Measurements from ENCODE around the gene HID1.
"Not testable (repeated sequence)": the region's sequence is repeated elsewhere in the genome, so short reads cannot be mapped to it uniquely, and the experiment has no call there.

Gene HID1, protein sequence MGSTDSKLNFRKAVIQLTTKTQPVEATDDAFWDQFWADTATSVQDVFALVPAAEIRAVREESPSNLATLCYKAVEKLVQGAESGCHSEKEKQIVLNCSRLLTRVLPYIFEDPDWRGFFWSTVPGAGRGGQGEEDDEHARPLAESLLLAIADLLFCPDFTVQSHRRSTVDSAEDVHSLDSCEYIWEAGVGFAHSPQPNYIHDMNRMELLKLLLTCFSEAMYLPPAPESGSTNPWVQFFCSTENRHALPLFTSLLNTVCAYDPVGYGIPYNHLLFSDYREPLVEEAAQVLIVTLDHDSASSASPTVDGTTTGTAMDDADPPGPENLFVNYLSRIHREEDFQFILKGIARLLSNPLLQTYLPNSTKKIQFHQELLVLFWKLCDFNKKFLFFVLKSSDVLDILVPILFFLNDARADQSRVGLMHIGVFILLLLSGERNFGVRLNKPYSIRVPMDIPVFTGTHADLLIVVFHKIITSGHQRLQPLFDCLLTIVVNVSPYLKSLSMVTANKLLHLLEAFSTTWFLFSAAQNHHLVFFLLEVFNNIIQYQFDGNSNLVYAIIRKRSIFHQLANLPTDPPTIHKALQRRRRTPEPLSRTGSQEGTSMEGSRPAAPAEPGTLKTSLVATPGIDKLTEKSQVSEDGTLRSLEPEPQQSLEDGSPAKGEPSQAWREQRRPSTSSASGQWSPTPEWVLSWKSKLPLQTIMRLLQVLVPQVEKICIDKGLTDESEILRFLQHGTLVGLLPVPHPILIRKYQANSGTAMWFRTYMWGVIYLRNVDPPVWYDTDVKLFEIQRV

DNA sequence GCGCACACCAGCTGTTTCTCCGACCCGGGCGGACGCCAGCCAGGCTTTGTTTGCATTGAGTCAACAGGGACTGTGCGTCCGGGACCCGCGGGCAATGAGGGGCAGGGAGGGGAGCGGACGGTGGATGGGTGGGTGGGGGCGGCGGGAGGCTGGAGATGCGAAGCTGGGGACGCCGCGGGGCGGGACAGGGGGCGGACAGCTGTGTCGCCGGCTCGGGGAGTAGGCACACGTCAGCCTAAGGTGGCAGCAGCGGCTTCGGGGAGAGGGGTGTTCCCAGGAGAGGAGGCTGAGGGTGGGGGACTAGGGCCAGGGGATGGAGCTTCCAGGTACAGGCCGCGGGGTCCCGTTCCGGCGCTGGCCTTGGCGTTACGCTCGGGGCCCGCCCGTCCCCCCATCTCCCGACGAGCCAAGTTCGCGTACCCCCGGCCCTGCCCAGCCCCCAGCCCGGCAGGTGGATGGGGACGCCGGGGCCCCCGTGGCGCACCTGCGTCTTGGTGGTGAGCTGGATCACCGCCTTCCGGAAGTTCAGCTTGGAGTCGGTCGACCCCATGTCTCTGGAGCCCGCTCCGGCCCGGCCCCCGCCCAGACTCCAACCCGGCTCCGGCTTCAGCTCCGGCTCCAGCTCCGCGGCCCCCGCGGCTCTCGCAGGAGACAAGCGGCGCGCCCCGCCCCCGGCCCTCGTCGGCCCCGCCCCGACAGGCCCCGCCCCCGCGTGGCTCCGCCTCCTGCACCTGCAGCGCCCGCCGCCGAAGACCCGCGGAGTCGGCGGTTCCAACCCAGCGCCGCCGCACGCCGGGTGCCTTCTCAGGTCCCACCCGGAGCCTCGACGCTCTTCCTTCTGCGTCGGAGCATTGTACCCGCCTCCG, at the start of gene HID1:
TSS of gene HID1 (minus strand) at position 653 of the 866 bp plus-strand sequence. CDS start at position 550, 103 bp downstream.
- DNase-seq (ENCODE audit: low read depth): no peak

DNA sequence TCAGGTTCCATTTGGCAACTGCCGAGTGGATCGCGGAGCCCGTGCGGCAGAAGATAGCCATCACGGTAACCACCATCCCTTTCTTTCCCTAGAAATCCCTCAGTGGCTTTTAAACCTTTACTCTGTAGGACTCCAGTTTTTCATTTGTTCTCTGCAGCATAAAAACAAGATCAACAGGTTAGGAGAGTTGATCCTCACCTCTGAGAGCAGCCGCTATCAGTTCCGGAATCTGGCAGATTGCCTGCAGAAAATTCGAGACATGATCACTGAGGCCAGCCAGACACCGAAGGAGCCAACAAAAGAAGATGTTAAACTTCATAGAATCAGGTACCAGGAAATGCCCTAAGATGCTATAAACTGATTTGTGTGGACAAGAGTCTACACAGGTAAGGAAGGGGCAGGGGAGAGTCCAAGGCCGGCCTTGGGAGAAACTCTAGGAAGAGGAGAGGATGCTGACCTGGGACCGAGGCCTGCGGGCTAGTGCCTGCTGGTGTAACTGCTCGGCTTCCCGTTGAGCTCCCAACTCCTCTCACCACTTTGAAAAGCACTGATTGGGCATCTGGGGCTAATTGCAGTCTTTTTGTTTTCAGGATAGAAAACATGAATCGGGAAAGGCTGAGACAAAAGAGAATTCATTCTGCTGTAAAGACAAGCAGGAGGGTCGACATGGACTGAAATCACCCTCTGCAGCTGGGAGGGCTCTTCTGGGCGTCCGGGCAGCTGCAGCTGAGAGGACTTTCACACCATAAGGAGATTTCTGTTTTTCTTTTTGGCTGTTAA, 48.0 kb upstream of the HID1 start:
- no peak for DNase-seq (ENCODE audit: low read depth)

DNA sequence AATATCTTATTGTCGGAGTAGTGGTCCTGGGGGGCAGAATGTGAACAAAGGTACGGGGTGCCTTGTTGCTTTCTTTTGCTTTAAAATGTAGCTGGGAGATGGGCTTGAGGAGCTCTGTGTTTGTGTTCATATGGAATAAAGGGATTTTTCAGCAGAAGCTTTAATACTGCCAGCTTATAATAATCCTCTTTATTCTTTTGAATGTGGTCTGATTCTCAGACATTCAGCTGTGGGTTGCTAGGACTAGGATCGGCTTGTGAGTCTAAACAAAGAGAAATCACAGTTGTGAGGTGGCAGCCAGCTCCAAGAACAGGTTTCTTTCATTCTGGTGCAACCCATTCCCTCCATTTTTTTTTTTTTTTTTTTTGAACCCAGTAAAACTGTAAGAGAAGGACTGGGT, 47.2 kb upstream of the HID1 start:
- DNase-seq (ENCODE audit: low read depth): no peak

DNA sequence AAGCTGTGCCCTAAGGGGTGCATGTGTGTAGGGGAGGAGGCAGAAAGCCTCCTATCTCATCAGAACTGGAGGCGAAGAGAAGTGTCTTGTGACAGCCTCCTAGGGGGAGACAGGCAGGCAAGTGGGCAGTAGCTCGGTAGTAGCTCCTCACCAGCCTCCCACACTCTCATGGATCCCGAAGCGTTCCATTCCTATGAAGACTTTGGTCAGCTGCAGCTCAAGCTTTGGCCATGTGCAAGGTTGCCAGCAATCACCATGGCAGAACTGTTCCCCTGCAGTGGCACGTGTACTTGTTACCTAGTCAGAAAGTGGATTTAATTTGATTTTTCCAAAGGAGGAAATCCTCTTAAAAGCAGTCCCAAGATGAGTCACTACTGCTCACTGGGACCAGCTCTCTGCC, 46.6 kb upstream of the HID1 start:
- no peak for DNase-seq (ENCODE audit: low read depth)

DNA sequence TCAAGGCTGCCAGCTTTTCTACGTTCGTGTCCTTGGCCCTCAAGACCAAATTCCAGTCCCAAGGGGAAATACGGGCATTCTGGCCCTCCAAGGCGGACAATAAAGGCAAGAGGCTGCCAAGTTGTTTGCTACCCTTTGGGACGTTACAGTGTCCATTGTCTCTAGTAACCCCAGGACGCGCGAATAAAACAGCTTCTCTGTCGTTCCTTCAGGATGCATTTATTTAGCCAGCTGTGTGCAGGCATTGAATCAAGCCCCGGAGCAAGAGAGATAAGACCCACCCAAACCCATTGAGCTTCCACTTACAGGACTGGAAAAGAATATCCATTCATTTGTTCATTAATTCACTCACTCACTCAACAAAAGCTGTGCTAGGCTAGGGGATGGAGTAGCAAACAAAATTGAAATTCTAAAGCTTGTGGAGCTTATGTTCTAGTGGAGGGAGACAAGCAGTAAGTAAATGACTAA, 40.6 kb upstream of the HID1 start:
- no peak for DNase-seq (ENCODE audit: low read depth)

DNA sequence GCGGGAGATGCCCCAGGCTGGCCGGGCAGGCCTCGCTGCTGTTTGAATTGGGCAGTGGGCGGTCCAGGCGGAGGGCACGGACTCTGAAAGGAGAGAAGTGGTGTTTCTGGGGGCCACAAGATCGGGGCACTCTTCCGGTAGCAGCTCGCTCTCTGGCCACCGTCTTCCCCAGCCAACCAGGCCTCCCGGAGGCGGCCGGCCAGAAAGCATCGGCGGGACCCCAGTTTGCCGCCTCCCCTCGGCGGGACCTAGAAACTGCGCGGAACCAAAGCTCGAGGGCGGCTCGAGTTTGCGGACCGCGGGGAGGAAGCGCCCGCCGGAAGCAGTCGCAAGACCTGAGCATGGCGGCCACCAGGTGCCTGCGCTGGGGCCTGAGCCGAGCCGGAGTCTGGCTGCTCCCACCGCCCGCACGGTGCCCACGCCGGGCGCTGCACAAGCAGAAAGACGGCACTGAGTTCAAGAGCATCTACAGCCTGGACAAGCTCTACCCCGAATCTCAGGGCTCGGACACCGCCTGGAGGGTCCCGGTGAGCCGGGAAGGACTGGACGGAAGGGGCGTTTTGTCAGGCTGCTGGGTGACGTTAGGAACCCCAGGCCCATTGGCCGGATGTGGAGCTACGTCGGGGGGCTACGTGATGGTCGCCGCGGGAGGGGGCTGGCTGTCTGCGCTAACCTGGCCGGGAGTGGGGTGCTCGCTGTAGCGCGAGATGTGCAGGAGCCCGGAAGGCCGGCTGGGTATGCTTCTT, 40.0 kb upstream of the HID1 start, which contains the start of gene MRPL58:
TSS of gene MRPL58 (plus strand) at position 325 of the 746 bp plus-strand sequence. CDS start at position 342, 17 bp downstream.
- DNase-seq (ENCODE audit: low read depth): peak; percentile 79

DNA sequence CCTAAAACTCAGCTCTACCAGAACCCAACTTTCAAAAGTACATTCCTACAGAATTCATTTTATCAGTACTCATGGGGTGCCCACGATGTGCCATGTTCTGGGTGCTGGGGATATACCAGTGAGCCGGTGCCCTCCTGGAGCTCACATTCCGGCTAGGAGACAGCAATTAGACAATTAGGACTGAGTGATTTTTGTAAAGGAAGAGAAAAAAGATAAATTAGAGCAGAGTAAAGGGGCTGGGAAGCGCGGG, 39.5 kb upstream of the HID1 start:
- no peak for DNase-seq (ENCODE audit: low read depth)

DNA sequence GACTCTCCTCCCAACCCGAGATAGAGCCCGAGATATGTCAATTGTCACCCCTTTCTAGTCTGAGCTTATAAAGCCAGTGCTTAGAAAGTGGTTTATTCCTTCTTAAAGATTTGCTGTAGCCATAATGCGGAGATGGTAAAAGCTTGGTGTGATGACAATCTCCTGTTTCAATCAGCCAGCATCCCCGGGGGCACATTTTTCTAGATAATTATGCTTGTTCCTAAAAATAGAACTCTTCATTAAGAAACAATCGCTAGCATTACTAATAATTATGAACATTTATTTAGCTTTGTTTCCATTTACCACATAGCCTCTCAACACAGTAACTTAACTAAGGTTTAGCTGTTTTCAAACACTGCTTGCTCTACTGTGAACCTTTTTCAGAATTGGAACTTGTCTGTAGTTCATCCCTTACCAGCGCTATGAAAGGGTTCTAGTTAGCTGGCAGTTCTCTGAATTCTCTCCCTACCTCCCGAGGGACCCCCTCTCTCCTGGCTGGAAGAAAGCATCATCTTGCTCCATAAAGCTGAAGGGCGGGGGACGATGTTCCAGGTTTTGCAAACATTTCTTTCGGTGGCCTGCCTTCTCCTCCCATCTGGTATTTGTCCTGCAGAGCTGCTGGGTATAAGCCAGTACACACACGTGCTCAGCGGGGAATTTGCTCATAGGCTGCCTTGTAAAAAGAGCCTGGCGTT, 39.0 kb upstream of the HID1 start:
- peak; percentile 83 for DNase-seq (ENCODE audit: low read depth)

DNA sequence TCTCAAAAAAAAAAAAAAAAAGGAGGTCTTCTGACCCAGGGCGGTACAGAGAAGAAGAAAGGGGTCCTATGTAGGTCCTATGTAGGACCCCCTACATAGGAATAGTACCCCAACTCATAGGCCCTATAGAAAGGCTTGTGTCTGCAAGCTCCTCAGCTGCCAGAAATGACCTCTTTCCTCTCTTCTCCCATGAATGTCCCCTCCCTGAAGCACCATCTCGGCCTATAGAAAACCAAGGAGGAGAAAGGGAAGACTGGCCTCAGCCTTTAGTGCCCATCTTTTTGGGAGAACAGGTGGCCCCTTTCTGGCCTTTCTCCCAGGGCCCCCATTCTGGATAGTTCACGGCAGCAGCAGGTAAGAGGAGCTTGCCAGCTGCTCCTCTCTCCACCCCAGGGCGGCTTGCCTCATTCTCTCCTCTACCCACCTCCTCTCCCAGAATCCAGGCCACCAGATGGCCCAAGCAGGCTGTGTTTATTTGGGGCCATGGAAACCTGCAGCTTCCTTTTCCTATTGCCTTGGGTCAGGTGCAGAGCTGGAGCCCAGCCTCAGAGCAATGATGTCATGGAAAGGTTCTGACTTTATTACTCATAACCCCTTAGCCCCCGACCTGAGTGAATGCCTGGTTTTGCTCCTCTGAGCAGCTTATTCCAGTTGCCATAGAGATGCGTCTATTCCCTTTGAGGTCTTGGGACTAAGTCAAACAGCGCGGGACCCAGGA, 38.3 kb upstream of the HID1 start:
- DNase-seq (ENCODE audit: low read depth): peak; percentile 73

DNA sequence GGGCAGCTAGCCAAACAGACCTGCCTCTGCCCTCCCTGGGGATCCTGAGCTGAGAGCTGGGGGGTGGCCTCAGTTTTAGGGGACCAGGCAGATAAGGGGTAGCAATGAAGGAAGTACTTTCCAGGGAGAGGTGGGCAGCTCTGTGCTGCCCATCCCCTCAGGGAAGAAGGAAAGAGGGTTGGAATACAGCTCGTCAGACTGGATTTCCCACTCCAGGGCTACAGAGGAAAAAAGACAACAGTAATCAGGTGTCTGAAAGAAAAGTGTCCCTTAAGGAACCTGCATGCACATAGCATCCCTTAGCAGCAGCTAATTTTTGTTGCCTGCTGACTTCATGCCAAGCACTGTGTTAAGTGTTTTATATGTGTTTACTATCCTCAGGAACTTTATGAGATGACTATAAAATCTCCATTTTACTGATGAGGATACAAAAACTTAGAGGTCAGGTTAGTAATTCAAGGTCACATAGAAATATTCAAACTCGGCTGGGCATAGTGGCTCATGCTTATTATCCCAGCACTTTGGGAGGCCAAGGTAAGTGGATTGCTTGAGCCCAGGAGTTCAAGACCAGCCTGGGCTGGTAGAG, 36.7 kb upstream of the HID1 start:
- no peak for DNase-seq (ENCODE audit: low read depth)

DNA sequence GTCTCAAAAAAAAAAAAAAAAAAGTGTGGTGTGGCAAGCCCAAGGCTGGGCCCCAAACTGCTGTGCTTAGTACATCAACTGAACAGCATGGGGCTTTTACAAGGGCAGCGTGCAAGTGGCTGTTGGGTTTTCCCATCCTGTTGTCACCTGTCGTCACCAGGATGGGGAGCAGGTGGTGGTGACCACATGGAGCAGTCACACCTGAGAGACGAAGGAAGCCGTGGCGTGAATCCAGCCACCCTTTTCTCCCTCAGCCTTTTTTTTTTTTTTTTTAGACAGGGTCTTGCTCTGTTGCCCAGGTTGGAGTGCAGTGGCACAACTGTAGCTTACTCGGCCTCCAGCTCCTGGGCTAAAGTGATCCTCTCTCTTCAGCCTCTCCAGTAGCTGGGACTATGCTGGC, 35.8 kb upstream of the HID1 start:
- DNase-seq (ENCODE audit: low read depth): no peak

DNA sequence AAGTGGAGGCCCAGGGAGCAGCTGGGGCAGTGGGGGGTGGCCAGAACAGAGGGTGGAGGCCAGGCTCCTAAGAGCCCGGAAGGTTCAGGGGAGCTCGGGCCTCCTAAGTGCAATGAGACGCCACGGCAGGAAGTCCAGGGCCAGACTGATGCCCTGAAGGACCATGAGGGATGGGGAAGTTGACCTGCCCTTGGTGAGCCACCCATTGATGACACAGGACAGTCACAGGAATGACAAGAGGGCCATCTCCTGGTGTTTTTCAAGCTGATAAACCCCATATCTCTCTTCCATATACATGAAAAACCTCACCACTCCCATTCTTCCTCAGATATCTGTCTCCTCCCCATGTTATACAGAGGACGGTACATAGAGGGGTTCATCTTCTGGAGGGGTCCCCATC, 34.1 kb upstream of the HID1 start:
- DNase-seq (ENCODE audit: low read depth): no peak

DNA sequence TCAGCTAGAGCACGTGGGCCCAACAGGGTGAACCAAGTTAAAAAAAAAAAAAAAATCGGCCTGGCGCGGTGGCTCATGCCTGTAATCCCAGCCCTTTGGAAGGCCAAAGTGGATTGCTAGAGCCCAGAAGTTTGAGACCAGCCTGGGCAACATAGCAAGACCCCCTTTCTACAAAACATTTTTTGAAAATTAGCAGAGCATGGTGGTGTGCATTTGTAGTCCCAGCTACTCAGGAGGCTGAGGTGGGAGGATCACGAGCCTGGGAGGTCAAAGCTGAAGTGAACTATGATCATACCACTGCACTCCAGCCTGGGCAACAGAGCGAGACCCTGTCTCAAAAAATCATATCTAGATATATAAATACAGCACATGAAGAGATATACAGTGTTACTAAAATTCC, 33.5 kb upstream of the HID1 start:
- DNase-seq (ENCODE audit: low read depth): not testable (repeated sequence)

DNA sequence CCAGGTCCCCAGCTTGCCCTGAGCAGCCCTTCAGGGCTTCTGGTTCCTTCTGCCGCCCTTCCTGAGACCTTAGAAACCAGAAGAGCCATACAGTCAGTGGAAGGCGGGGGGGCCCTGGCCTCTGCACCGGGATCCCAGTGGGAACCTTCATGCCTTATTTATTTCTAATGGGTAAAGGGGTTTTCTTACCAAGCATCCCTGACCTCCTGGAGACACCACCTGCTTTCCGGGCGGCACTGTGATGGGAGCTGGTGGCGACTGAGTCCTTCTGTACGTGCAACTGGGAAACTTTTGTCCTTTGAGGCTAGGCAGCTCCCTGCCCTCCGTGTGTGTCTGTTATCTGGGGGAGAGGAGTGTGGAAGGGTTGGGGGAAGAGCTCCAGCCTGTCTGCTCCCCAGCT, 32.7 kb upstream of the HID1 start:
- DNase-seq (ENCODE audit: low read depth): no peak

DNA sequence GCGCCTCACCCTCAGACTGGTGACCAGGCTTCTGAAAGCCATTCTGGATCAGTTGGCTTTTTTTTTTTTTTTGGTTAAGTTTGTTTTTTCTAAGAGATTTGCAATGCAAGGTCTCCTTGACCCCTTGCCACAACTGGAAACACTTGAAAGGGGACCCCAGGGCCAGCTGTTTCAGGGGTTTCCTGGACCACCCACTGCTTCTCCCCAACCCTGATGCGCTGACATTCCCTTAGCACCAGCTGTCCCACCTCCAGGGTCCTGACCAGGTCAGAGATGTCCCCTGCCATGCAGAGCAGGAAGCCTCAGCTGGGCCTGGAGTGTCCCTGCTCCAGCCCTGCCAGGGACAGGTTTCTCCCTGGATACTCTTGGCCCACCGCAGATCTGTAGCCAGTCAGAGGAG, 31.8 kb upstream of the HID1 start:
- no peak for DNase-seq (ENCODE audit: low read depth)

DNA sequence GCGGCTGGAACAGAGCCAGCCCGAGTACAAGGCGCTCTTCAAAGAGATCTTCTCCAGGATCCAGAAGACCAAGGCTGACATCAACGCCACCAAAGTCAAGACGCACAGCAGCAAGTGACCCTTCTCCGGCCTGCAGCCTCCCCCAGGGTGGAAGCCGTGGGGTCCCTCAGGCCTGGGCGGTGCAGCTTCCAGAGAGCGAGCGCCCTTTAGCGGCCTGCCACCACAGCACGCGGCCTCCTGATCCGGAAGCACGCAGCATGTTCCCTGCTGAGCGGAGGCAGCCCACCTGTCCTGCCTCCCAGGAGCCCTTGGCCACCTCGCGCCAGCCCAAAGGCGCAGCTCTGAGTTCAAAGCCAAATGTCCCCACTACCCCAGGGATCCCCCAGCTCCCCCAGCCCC, 31.4 kb upstream of the HID1 start:
- DNase-seq (ENCODE audit: low read depth): no peak

DNA sequence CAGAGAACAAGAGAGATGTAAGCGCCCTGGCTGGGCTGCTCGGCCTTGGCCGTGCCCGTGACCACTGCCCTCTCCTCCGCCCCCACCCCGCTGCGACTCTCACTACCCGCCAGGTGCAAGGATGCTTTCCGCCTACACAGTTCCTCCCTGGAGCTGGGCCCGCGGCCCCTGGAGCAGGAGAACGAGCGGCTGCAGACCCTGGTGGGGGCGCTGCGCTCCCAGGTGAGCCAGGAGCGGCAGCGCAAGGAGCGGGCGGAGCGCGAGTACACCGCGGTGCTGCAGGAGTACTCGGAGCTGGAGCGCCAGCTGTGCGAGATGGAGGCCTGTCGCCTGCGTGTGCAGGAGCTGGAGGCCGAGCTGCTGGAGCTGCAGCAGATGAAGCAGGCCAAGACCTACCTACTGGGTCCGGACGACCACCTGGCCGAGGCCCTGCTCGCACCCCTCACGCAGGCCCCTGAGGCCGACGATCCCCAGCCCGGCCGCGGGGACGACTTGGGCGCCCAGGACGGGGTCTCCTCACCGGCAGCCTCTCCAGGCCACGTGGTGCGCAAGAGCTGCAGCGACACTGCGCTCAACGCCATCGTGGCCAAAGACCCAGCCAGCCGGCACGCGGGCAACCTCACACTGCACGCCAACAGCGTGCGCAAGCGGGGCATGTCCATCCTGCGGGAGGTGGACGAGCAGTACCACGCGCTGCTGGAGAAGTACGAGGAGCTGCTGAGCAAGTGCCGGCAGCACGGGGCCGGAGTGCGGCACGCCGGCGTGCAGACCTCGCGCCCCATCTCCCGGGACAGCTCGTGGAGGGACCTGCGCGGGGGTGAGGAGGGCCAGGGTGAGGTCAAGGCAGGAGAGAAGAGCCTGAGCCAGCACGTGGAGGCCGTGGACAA, 30.8 kb upstream of the HID1 start:
- DNase-seq (ENCODE audit: low read depth): no peak

Data from amniotic epithelial cell (primary cell).